Natural killer cell (primary cell): ENCODE measurements around the gene BFSP1. TPM values are rescaled to one million over a fixed set of nuclear protein-coding genes. Genes with fewer than 3 reads are reported as not detected.

Experiments
- ATAC-seq, 3 donors: fragments of 150-1000 bp in 2 of 3; fragments of 200-7000 bp in 1 of 3; cut with Tn5 transposase; 1 replicate in 1 of 3; 2 replicates in 2 of 3; pipeline ENCODE4 v1.10.0; 2021; ENCODE audit warnings: mild to moderate bottlenecking in 2 of 3, moderate library complexity in 2 of 3
- DNase-seq, 2 donors: peaks; one replicate each; pipeline versions ENCODE4 v3.0.0 to v3.0.0-alpha.2; 2013 to 2021; ENCODE audit warnings: mixed read lengths in 1 of 2
- H3K27ac ChIP-seq: one replicate; pipeline ENCODE4 v1.5.1; 2013; ENCODE audit warnings: mild to moderate bottlenecking, low read length
- H3K27me3 ChIP-seq: one replicate; pipeline ENCODE4 v1.6.1; 2013; ENCODE audit warnings: low read length; ENCODE audit not compliant: control insufficient read depth, insufficient read depth
- H3K36me3 ChIP-seq: one replicate; pipeline ENCODE4 v1.6.1; 2013; ENCODE audit warnings: low read length; ENCODE audit not compliant: control insufficient read depth, insufficient read depth
- H3K4me1 ChIP-seq: one replicate; pipeline ENCODE4 v1.6.1; 2013; ENCODE audit warnings: low read length; ENCODE audit not compliant: control insufficient read depth, insufficient read depth
- H3K4me3 ChIP-seq: one replicate; pipeline ENCODE4 v1.5.1; 2013; ENCODE audit warnings: low read length
- H3K9me3 ChIP-seq: one replicate; pipeline ENCODE4 v1.6.1; 2013; ENCODE audit warnings: low read length; ENCODE audit not compliant: control insufficient read depth, insufficient read depth
- H3K27ac Mint-ChIP-seq, 2 donors: one replicate each; pipeline ENCODE4 v1.8.0; 2022; ENCODE audit warnings: mild to moderate bottlenecking in 2 of 2, mixed read lengths in 2 of 2, moderate library complexity in 1 of 2
- H3K27me3 Mint-ChIP-seq, 2 donors: one replicate each; pipeline ENCODE4 v1.8.0; 2022; ENCODE audit warnings: low read depth in 2 of 2, mixed read lengths in 2 of 2
- H3K36me3 Mint-ChIP-seq: one replicate; pipeline ENCODE4 v1.8.0; 2022; ENCODE audit warnings: mixed read lengths
- H3K4me1 Mint-ChIP-seq, 2 donors: one replicate each; pipeline ENCODE4 v1.8.0; 2022; ENCODE audit warnings: mixed read lengths in 2 of 2
- H3K4me3 Mint-ChIP-seq: one replicate; pipeline ENCODE4 v1.8.0; 2022; ENCODE audit warnings: mild to moderate bottlenecking, moderate library complexity, mixed read lengths
- H3K9me3 Mint-ChIP-seq, 2 donors: one replicate each; pipeline ENCODE4 v1.8.0; 2022; ENCODE audit warnings: mixed read lengths in 2 of 2
- CTCF ChIP-seq: fragments of 200-600 bp; IDR thresholded peaks from one replicate; pipeline ENCODE4 v1.8.0; 2022; ENCODE audit warnings: antibody characterized with exemption
- WGBS: methylation state at CpG from one replicate; pipeline ENCODE4 v1.1.7; 2013; ENCODE audit warnings: missing lambda C conversion rate; ENCODE audit not compliant: insufficient coverage; 5-methylcytosine and 5-hydroxymethylcytosine counted together
- intact Hi-C: fragments of 100-400 bp; cut with micrococcal nuclease; formaldehyde crosslinking; loops from one replicate; pipeline ENCODE4 v1.14.2; 2022
- total RNA-seq, 4 donors: library from RNA; stranded (reverse); fragments of 120-200 nt in 1 of 4; gene quantifications; one replicate each; pipeline versions ENCODE4 v1.2.3 to v1.2.4, GENCODE V29; 2013 to 2022

The BFSP1 gene
- total RNA-seq, 3 donors from 2014 or later (not counting 1 experiment from before 2014, with no cell fraction given) = 2.7 to 7.3 (median 3.7) TPM

GRCh38 chr20:17555106-17555505 lies 23.9 kb upstream of the BFSP1 start:
- 100% methylated on average over 2 of the region's 3 CpGs for WGBS
- no peaks in the 10 kb centered on the region for H3K36me3 Mint-ChIP-seq
- no peak for TF ChIP-seq CTCF
- no peak overlapping the region for H3K27ac ChIP-seq
- H3K9me3 ChIP-seq = no peaks in the 10 kb centered on the region
- no peak for DNase-seq
- intact Hi-C loops = no loop called here
- H3K9me3 Mint-ChIP-seq = no peaks in the 10 kb centered on the region
- H3K4me3 Mint-ChIP-seq = no peak overlapping the region
- H3K27me3 Mint-ChIP-seq = no peaks in the 10 kb centered on the region
- no peaks in the 10 kb centered on the region for H3K36me3 ChIP-seq
- H3K4me3 ChIP-seq = no peak overlapping the region
- no peaks in the 10 kb centered on the region for H3K4me1 Mint-ChIP-seq
- no peaks in the 10 kb centered on the region for H3K27me3 ChIP-seq
- ATAC-seq = no peak
- peaks cover 2% of the 10 kb centered on the region for H3K4me1 ChIP-seq
- no peak overlapping the region for H3K27ac Mint-ChIP-seq

DNA sequence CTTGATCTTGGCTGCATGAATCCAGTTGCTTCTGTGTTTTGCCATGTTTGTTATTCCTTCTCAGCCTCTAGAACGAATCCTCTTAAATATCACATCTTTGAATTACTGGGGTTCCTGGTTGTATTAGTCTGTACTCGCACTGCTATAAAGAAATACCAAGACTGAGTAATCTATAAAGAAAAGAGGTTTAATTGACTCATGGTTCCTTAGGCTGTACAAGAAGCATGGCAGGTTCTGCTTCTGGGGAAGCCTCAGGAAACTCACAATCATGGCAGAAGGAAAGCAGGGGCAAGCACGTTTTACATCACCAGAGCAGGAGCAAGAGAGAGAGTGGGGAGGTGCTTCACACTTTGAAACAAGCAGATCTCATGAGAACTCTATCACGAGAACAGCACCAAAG lies 18.0 kb upstream of the BFSP1 start:
- intact Hi-C loops = no loop called here
- no peak for TF ChIP-seq CTCF
- Histone ChIP-seq H3K36me3 (no peaks in the 10 kb centered on the region), H3K4me3 (no peak overlapping the region), H3K4me1 (no peaks in the 10 kb centered on the region), H3K9me3 (no peaks in the 10 kb centered on the region), H3K27me3 (no peaks in the 10 kb centered on the region), H3K27ac (no peak overlapping the region)
- Mint-ChIP-seq H3K4me3 (no peak overlapping the region), H3K36me3 (no peaks in the 10 kb centered on the region), H3K9me3 (no peaks in the 10 kb centered on the region), H3K27ac (no peak overlapping the region), H3K4me1 (no peaks in the 10 kb centered on the region), H3K27me3 (peaks cover under 1 to 11% of the 10 kb centered on the region in 2 donors)
- no peak for DNase-seq
- WGBS = 84% methylated on average over 3 of the region's 4 CpGs
- ATAC-seq = no peak

DNA sequence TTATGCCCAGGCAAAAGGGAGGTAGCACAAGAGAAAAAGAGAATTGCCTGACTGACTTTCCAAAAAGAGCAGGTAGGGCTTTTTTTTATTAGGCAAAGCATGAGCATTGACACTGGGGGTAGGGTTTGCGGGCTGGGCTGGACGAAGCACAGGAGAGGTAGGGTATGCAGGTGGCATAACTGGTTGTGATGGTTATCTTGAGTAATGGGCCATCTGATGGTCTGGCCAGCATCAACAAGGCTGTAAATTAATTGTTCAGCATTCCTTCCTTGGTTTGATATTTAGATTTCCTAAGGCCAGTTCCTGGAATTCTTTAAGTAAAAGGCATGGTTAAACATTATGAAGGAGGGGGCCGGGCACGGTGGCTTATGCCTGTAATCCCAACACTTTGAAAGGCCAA lies 13.9 kb upstream of the BFSP1 start:
- H3K27ac ChIP-seq = no peak overlapping the region
- ATAC-seq (no peak), DNase-seq (no peak)
- no peak for TF ChIP-seq CTCF
- WGBS = 96% methylated on average over 4 of the region's 4 CpGs
- H3K27ac Mint-ChIP-seq = no peak overlapping the region
- H3K27me3 Mint-ChIP-seq = peaks cover 20 to 35% of the 10 kb centered on the region in 2 donors
- H3K36me3 Mint-ChIP-seq = no peaks in the 10 kb centered on the region
- no peak overlapping the region for H3K4me3 ChIP-seq
- no peaks in the 10 kb centered on the region for H3K4me1 Mint-ChIP-seq
- H3K4me1 ChIP-seq = no peaks in the 10 kb centered on the region
- no peaks in the 10 kb centered on the region for H3K36me3 ChIP-seq
- H3K4me3 Mint-ChIP-seq = no peak overlapping the region
- H3K27me3 ChIP-seq = no peaks in the 10 kb centered on the region
- intact Hi-C loops = no loop called here
- H3K9me3 Mint-ChIP-seq = no peaks in the 10 kb centered on the region
- no peaks in the 10 kb centered on the region for H3K9me3 ChIP-seq

- 88% methylated on average over 3 of the region's 5 CpGs for WGBS
- Mint-ChIP-seq H3K4me3 (no peak overlapping the region), H3K27ac (no peak overlapping the region), H3K9me3 (no peaks in the 10 kb centered on the region), H3K36me3 (no peaks in the 10 kb centered on the region), H3K27me3 (peaks cover 18 to 43% of the 10 kb centered on the region in 2 donors), H3K4me1 (no peaks in the 10 kb centered on the region)
- intact Hi-C loops = no loop called here
- Histone ChIP-seq H3K4me1 (no peaks in the 10 kb centered on the region), H3K4me3 (no peak overlapping the region), H3K9me3 (no peaks in the 10 kb centered on the region), H3K36me3 (no peaks in the 10 kb centered on the region), H3K27ac (no peak overlapping the region), H3K27me3 (no peaks in the 10 kb centered on the region)
- ATAC-seq = no peak
- no peak for DNase-seq
- no peak for TF ChIP-seq CTCF
Observed at GRCh38 chr20:17543531-17544131, 12.5 kb upstream of the BFSP1 start.
